Activated T-helper 17 cell treated with anti-CD3 and anti-CD28 coated beads, Interleukin-2, amount 50 U/mL, for 72 hours (primary cell): ENCODE results near the gene BRD2. TPM values are rescaled to one million over a fixed set of nuclear protein-coding genes. Genes with fewer than 3 reads are reported as not detected.

Experiments used
- ATAC-seq: fragments of 150-1000 bp; cut with Tn5 transposase; replicated peaks from 2 replicates; pipeline ENCODE4 v1.10.0; 2021; ENCODE audit warnings: mild to moderate bottlenecking, moderate library complexity
- H3K27ac Mint-ChIP-seq: one replicate; pipeline ENCODE4 v1.8.0; 2022; ENCODE audit warnings: mixed read lengths
- H3K27me3 Mint-ChIP-seq: one replicate; pipeline ENCODE4 v1.8.0; 2022; ENCODE audit warnings: mixed read lengths
- H3K36me3 Mint-ChIP-seq: one replicate; pipeline ENCODE4 v1.8.0; 2022; ENCODE audit warnings: low read depth, mild to moderate bottlenecking, mixed read lengths
- H3K4me1 Mint-ChIP-seq: one replicate; pipeline ENCODE4 v1.8.0; 2022; ENCODE audit warnings: mixed read lengths
- H3K4me3 Mint-ChIP-seq: one replicate; pipeline ENCODE4 v1.8.0; 2022; ENCODE audit warnings: mild to moderate bottlenecking, mixed read lengths
- H3K9me3 Mint-ChIP-seq: one replicate; pipeline ENCODE4 v1.8.0; 2022; ENCODE audit warnings: mixed read lengths
- total RNA-seq, 2 donors: library from RNA; stranded (reverse); gene quantifications; one replicate each; pipeline ENCODE4 v1.2.3, GENCODE V29; 2022

The BRD2 gene
- total RNA-seq, 2 donors from 2014 or later, result 229 to 281 TPM

DNA sequence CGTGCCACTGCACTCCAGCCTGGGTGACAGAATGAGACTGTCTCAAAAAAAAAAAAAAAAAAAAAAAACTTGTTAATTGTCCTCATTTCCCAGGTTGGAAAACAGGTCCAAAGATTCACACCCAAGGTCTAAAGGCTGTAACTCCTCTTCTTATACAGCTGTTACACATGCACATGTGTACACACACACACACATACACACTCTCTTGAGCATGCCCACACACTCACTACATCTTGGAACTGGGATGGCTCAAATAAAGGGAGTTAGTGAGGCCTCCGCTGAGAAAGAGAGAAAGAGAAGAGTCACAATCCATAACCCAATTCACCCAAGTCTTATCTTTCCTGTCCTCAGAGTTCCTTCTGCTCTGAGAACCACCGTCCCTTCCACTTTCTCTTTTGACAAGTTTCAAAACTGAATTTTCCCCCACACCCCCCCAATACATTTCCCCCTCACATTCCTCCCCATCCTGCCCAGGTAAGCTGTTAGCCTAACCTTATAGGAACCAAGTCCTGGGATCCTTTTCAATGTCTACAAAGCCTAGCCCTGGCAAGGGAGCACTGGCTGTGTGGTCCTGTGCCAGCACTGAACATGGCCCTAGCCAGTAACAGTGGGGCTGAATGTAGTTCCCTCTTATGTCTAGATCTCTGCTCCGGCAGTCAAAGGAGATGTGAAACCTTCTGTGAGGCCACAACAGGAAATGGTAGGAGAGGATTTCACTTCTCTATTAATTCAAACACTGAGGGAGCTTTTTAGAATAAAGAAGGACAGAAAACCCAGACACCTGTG lies 24.3 kb upstream of the BRD2 start:
- H3K4me1 Mint-ChIP-seq, result peaks cover 40% of the 10 kb centered on the region
- no peaks in the 10 kb centered on the region for H3K36me3 Mint-ChIP-seq
- H3K9me3 Mint-ChIP-seq, result no peaks in the 10 kb centered on the region
- peak overlapping the region; percentile 72 for H3K27ac Mint-ChIP-seq
- H3K4me3 Mint-ChIP-seq, result peak overlapping the region; percentile 76
- no peaks in the 10 kb centered on the region for H3K27me3 Mint-ChIP-seq
- peak; percentile 43 for ATAC-seq

DNA sequence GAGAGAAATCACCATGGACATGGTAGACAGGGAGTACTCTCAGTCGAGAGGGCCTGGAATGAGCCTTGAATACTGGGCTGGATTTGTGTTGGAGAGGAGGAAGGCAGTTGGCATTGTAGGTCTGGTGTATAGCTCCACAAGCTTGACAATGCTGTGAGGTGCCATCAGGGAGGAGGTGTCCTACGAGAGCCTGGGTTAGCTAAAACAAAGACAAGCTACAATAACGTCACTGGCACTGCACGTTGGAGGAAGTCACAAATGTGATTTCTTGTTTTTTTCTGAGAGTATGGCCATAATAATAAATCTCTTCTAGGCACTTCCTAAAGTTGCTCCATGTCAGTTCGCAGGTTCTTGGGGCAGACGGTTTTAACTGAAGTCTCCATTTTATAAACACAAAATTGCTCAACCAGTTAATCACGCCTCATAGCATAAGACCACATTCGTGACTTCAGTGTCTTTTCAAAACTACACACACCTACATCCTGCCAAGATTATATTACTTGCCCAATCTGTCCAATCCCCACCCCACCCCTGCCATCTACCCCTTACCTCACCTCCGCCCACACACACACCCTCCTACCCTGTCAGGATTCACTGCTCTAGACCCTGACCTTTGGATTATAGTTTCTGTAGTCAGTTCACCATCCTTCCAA lies 23.2 kb upstream of the BRD2 start:
- no peaks in the 10 kb centered on the region for H3K27me3 Mint-ChIP-seq
- H3K9me3 Mint-ChIP-seq, result no peaks in the 10 kb centered on the region
- peaks cover 40% of the 10 kb centered on the region for H3K4me1 Mint-ChIP-seq
- H3K27ac Mint-ChIP-seq, result no peak overlapping the region
- no peaks in the 10 kb centered on the region for H3K36me3 Mint-ChIP-seq
- no peak for ATAC-seq
- no peak overlapping the region for H3K4me3 Mint-ChIP-seq

DNA sequence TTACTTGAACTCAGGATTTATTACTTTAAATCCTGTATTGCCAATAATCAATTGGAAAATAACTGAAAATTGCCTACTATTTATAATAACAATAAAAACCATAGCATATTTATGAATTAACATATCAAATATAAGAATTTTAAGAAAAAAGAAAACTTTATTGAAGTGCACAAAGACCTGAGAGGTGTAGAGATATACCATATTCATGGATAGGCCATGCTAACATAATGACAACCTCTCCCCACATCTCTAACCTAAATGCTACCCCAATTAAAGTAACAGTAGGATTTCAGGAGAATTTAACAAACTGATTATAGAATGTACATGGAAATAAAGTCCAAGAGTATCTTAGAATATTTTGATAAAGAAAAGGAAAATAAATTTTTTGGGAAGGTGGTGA lies 22.4 kb upstream of the BRD2 start:
- no peaks in the 10 kb centered on the region for H3K27me3 Mint-ChIP-seq
- no peaks in the 10 kb centered on the region for H3K36me3 Mint-ChIP-seq
- no peak overlapping the region for H3K4me3 Mint-ChIP-seq
- H3K4me1 Mint-ChIP-seq, result peaks cover 38% of the 10 kb centered on the region
- H3K9me3 Mint-ChIP-seq, result no peaks in the 10 kb centered on the region
- no peak overlapping the region for H3K27ac Mint-ChIP-seq
- no peak for ATAC-seq

DNA sequence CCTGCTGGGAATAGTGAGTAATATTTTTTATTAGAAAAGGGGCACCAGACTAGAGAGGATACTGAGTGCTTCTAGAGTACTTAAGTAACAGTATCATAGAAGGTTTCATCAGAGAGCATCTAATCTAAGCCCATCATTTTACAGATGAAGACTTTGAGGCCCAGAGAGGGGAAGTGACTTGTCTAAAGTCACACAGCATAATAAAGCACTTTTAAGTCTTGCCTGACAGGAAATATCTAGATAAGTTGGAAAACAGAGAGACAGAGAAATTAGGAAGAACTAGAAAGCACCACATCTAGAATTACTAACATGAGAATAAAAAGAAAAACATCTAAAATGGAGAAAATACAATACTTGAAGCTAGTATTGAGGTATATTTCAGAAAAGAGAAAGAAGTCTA lies 21.5 kb upstream of the BRD2 start:
- no peak for ATAC-seq
- H3K4me1 Mint-ChIP-seq, result peaks cover 31% of the 10 kb centered on the region
- no peaks in the 10 kb centered on the region for H3K36me3 Mint-ChIP-seq
- no peaks in the 10 kb centered on the region for H3K9me3 Mint-ChIP-seq
- no peaks in the 10 kb centered on the region for H3K27me3 Mint-ChIP-seq
- no peak overlapping the region for H3K4me3 Mint-ChIP-seq
- no peak overlapping the region for H3K27ac Mint-ChIP-seq

DNA sequence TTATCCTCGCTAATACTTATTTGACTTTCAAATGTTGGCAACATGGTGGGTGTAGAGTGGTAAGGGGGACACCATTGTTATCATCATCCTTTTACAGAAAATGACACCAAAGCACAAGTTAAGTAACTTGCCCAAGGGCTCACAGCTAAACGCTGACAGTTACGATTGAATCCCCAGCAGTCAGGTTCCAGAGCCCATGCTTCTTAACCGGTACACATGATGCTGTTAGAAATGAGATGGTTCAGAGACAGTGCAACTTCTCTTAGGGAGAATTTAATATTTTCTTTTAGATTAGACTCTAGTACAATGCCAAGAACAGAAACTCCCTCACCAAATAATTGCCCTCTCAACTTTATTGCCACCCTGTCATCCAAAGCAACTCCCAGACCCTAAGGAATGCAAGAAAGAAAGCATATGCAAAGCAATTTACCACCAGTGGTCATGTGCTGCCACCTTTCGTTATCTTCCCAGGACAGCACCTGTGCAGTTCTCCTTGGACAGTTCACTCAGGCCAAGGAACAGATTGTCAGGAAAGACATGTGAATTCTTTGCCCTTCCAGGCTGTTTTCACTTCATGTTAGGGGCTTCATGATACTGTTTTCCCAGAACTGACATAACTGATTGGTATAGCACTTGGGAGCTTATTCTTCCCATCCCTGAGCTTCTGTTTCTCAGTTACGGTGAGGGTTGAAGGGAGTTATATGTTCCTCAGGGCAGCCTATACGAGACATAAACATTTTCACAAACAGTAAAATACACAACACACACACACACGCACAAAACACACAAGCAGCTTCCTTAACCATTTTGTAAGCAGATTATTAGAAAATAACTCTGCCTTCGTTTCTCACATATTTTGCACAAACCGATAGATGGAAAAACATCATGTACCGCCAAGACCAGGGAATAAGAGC lies 20.6 kb upstream of the BRD2 start:
- Mint-ChIP-seq H3K27me3 (no peaks in the 10 kb centered on the region), H3K36me3 (no peaks in the 10 kb centered on the region), H3K4me1 (peaks cover 36% of the 10 kb centered on the region), H3K9me3 (no peaks in the 10 kb centered on the region), H3K27ac (no peak overlapping the region), H3K4me3 (no peak overlapping the region)
- ATAC-seq, result no peak

DNA sequence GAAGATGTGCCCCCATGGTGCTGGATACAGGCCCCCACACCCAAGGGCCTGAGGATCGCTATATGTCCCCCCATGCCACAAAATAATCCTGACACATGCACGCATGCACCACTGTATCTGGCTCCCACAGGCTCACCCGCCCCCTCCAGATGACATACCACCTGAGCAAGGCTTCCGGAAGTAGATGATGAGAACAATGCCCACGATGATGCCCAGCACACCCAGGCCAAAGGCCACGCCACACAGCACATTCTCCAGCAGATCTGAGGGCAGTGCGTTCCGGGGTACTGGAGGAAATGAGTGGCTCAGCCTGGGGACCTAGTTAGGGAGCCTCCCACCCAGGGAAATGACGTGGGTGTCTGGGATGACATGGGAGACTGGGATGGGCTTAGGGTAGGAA lies 19.3 kb upstream of the BRD2 start:
- ATAC-seq, result no peak
- Mint-ChIP-seq H3K36me3 (no peaks in the 10 kb centered on the region), H3K27ac (no peak overlapping the region), H3K4me3 (no peak overlapping the region), H3K9me3 (no peaks in the 10 kb centered on the region), H3K27me3 (no peaks in the 10 kb centered on the region), H3K4me1 (peaks cover 36% of the 10 kb centered on the region)

DNA sequence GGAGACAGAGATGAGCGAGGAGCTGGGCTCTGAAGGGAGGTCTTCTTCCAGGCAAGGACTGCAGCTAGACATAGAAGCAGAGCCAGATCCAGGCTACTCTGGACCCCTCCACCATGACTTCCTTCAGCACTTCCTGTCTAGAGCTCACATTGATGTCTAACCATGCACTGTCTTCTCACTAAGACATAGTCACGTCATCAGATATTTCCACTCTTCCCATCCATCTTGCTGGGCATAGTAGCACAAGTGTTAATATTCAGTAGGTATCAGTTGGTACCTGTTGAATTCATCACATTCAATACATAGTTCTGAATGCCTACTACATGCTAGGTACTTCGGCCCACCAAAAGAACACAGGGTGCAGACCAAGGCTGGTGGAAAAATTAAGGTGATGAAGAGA lies 18.4 kb upstream of the BRD2 start:
- peaks cover 32% of the 10 kb centered on the region for H3K4me1 Mint-ChIP-seq
- H3K27me3 Mint-ChIP-seq, result no peaks in the 10 kb centered on the region
- H3K27ac Mint-ChIP-seq, result no peak overlapping the region

DNA sequence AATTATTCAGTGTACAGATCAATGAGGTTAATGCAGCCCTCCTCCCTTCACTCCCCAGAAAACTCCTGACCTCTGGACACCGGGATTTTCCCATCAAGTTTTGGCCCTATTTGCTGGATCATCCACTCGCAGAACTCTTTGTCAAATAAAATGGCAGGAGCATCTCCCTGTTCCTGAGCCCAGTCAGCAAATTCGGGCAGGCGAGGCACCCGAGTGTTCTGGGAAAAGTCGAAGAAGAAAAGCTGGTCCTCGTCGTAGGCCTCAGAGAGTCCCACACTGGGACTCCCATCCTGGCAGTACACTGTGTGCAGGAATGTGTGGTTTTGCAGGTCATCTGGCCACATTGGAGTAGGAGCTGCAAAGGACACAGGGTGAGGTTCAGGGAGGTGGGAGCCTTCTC lies 17.9 kb upstream of the BRD2 start:
- no peak overlapping the region for H3K4me3 Mint-ChIP-seq
- no peaks in the 10 kb centered on the region for H3K36me3 Mint-ChIP-seq
- no peak overlapping the region for H3K27ac Mint-ChIP-seq
- H3K9me3 Mint-ChIP-seq, result no peaks in the 10 kb centered on the region
- H3K4me1 Mint-ChIP-seq, result peaks cover 33% of the 10 kb centered on the region
- no peak for ATAC-seq
- H3K27me3 Mint-ChIP-seq, result no peaks in the 10 kb centered on the region

More for the DNA sequence above, 18.4 kb upstream of the BRD2 start:
- no peaks in the 10 kb centered on the region for H3K9me3 Mint-ChIP-seq
- ATAC-seq, result no peak
- H3K4me3 Mint-ChIP-seq, result no peak overlapping the region
- H3K36me3 Mint-ChIP-seq, result no peaks in the 10 kb centered on the region

DNA sequence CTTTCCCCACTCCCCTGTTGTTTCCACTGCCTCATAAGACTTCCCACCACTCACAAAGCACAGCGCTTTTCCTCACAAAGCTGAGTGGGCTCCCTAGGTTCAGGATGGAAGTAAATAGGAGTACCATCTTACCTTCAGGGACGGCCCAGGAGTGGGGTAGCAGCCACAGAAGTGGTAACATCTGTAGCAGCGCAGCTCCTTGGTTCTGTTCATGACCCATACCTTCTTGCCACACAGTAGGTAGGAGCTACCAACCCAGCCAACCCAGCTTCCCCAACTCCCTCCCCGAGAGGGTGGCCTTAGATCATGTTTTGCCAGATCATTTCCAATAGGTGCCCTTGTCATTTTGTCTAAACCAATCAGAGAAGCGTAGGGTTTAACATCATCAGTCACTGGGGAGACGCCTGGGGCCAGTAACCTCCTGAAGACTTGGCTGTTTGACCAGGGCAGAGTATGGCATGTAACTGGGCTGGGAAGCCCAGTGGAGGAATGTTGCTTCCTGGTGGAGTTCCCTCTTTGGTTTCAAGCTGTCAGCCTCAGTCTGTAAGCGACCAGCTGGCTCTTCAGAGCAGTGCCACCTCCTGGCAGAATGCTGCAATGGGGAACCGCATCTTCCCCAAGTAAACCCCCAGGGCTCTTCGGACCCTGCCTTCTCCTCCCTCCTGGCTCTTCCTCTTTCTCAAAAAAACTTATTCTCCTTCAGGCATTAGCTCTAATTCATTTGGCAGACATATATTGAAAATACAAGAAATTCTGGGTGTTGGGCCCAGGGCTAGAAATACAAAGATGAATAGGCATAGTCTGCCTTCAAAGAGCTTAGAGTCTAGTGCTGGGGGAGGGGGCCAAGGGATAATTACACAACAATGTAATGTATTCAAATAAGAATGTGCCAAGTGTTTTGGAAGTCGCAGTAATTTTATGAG lies 15.3 kb upstream of the BRD2 start, which contains the start of gene HLA-DMA:
Gene HLA-DMA (minus strand): TSS at position 281 of the 923 bp plus-strand sequence. CDS start 61 bp downstream, at position 220.
- Mint-ChIP-seq H3K27me3 (no peaks in the 10 kb centered on the region), H3K27ac (peak within 1 kb of the TSS; percentile 72), H3K4me1 (peaks cover 31% of the 10 kb centered on the region), H3K4me3 (peak within 1 kb of the TSS; percentile 77), H3K9me3 (no peaks in the 10 kb centered on the region), H3K36me3 (no peaks in the 10 kb centered on the region)
- peak; percentile 98 for ATAC-seq

DNA sequence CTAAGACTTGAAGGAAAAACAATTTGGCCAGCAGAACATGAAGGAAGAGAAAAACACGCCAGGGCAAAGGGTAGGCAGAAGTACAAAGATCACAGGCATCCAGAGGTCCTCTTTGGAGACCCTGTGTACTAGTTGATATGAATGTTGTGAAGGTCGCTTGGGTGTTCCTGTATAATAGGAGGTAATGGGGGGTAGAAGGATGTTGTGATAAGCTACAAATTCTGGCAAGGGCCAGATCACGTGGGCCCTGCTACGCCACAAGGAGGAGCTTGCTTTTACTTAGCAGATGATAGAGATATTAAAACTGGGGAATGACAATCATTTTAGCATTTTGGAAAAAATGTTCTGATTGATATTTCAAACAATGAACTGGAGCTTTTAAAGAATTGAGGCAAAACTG lies 14.6 kb upstream of the BRD2 start:
- no peak for ATAC-seq
- Mint-ChIP-seq H3K9me3 (no peaks in the 10 kb centered on the region), H3K4me3 (peak overlapping the region; percentile 77), H3K27ac (no peak overlapping the region), H3K27me3 (no peaks in the 10 kb centered on the region), H3K4me1 (peaks cover 26% of the 10 kb centered on the region), H3K36me3 (no peaks in the 10 kb centered on the region)

DNA sequence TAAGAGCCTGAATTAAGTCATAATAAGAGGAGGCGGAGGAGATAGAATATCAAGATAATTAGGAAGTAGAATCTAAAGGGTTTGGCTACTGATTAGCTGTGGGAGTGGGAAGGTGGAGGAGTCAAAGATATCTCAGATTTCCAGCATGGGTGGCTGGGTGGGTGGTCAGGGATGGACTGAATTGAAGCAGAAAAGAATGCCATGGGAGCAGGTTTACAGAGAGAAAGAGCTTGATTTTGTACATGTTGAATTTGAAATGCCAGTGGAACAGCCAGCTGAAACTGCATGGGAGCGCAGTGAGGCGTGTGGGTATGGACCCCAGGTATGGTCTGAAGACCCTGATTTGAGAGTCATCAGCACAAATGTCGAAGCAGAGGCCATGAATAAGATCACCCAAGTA lies 14.1 kb upstream of the BRD2 start:
- Mint-ChIP-seq H3K4me1 (peaks cover 26% of the 10 kb centered on the region), H3K27me3 (no peaks in the 10 kb centered on the region), H3K36me3 (no peaks in the 10 kb centered on the region), H3K27ac (no peak overlapping the region), H3K4me3 (no peak overlapping the region), H3K9me3 (no peaks in the 10 kb centered on the region)
- no peak for ATAC-seq

DNA sequence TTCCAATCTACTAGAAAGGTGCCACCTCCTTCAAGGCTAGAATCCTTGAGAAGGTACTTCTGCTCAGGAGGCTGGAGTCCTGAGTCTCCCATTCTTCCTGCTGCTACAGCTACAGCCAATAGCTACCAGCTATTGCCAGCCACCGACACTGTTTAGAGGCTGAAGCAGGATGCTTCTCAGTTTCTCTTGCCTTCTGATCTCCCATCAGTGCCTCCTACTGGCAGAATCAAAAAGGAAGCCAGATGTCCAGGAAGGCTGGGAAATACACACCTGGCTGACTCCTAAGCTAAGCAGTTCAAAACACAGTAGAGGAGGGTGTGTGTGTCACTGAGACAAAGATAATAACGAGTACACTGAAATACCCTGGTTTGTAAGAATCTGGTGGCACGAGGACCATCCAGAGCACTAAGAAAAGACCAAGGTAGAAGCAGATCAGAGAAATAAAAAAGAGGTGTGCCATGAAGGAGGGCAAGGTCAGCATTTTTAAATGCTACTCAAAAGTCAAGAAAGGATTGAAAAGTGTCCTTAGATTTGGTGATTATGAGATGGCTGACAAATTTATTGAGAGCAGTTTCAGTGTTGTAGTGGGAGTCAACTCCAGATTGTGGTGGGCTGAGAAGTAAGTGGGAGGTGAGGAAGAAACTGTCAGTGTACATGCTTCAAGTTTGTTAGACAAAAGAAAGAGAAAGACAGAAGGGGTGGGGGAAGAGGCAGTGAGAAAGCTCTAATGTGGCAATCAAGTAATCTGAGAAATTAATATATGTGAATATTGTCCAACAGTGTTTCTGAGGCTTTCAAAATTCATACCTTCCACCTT lies 13.2 kb upstream of the BRD2 start:
- no peaks in the 10 kb centered on the region for H3K27me3 Mint-ChIP-seq
- no peaks in the 10 kb centered on the region for H3K36me3 Mint-ChIP-seq
- H3K4me1 Mint-ChIP-seq, result peaks cover 26% of the 10 kb centered on the region
- peak; percentile 22 for ATAC-seq
- H3K4me3 Mint-ChIP-seq, result peak overlapping the region; percentile 47
- H3K27ac Mint-ChIP-seq, result peak overlapping the region; percentile 56
- H3K9me3 Mint-ChIP-seq, result no peaks in the 10 kb centered on the region

DNA sequence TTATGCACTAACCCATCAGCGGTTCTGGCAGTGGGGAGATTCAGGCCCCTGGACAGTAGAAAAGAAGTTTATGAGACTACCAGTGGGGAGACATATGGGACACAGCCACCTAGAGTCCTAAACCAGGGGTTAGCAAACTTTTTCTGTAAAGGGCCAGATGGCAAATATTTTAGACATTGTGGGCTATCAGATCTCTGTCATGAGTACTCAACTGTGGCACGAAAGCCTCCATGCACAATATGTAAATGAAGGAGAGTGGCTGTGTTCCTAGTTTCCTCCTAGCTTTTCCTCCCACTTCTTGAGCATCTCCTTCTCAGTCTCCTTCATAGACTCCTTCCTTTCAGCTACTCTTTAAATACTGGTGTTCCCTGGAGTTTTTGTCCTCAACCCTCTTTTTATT lies 12.2 kb upstream of the BRD2 start:
- H3K27ac Mint-ChIP-seq, result no peak overlapping the region

More for the DNA sequence above, 12.2 kb upstream of the BRD2 start:
- no peaks in the 10 kb centered on the region for H3K36me3 Mint-ChIP-seq
- H3K4me1 Mint-ChIP-seq, result peaks cover 32% of the 10 kb centered on the region
- no peaks in the 10 kb centered on the region for H3K27me3 Mint-ChIP-seq
- ATAC-seq, result no peak
- no peaks in the 10 kb centered on the region for H3K9me3 Mint-ChIP-seq
- H3K4me3 Mint-ChIP-seq, result no peak overlapping the region
